T-helper 17 cell (primary cell): ENCODE measurements around the gene TSC22D4. TPM values are rescaled to one million over a fixed set of nuclear protein-coding genes. Genes with fewer than 3 reads are reported as not detected.
A peak's percentile ranks its signal among the peaks of the same experiment; 100 is the strongest.
"Not testable (repeated sequence)": the region's sequence is repeated elsewhere in the genome, so short reads cannot be mapped to it uniquely, and the experiment has no call there.

Source experiments
- ATAC-seq: fragments of 150-1000 bp; cut with Tn5 transposase; 2 replicates; pipeline ENCODE4 v1.10.0; 2021; ENCODE audit warnings: mild to moderate bottlenecking, moderate library complexity
- DNase-seq, 3 donors: peaks; one replicate each; pipeline versions ENCODE4 v3.0.0 to v3.0.0-alpha.2; 2020 to 2021
- H3K9me3 ChIP-seq: one replicate; pipeline ENCODE4 v1.7.0; 2013; ENCODE audit warnings: low read length, mild to moderate bottlenecking; ENCODE audit not compliant: control insufficient read depth, poor library complexity, severe bottlenecking
- H3K27ac Mint-ChIP-seq: one replicate; pipeline ENCODE4 v1.8.0; 2022; ENCODE audit warnings: mild to moderate bottlenecking, moderate library complexity, mixed read lengths
- H3K27me3 Mint-ChIP-seq: one replicate; pipeline ENCODE4 v1.8.0; 2022; ENCODE audit warnings: mixed read lengths
- H3K36me3 Mint-ChIP-seq: one replicate; pipeline ENCODE4 v1.8.0; 2022; ENCODE audit warnings: low read depth, mixed read lengths
- H3K4me1 Mint-ChIP-seq: one replicate; pipeline ENCODE4 v1.8.0; 2022; ENCODE audit warnings: mild to moderate bottlenecking, mixed read lengths
- H3K4me3 Mint-ChIP-seq: one replicate; pipeline ENCODE4 v1.8.0; 2022; ENCODE audit warnings: mild to moderate bottlenecking, moderate library complexity, mixed read lengths
- total RNA-seq, 4 donors: library from RNA in 2 of 4; stranded (reverse) in 2 of 4; gene quantifications; one replicate each; pipeline ENCODE4 v1.2.3 and lab custom pipeline; 2022 to 2026

The TSC22D4 gene
- total RNA-seq, result 100 to 1,000 TPM in 1 of 2 donors, 10 to 100 TPM in 1; 94.7 to 104 TPM
- 74.5 to 100 reads per million in 2 donors for total RNA-seq (lab: John Stamatoyannopoulos, UW)

- Mint-ChIP-seq H3K4me1 (peaks cover 33% of the 10 kb centered on the region), H3K4me3 (peak within 1 kb of the TSS; percentile 97), H3K27me3 (no peaks in the 10 kb centered on the region), H3K36me3 (peaks cover 8% of the 10 kb centered on the region), H3K27ac (peak within 1 kb of the TSS; percentile 89)
- DNase-seq (peak; percentile 79 to 88 (median 88)), ATAC-seq (peak; percentile 78)
- H3K9me3 ChIP-seq, result no peaks in the 10 kb centered on the region
Measured at GRCh38 chr7:100478958-100479660, at the start of gene TSC22D4. Gene TSC22D4 (minus strand): TSS chr7:100479214. CDS start chr7:100478038, 1,176 bp downstream.

GRCh38 chr7:100528108-100528866, 49.3 kb upstream of the TSC22D4 start:
- H3K4me3 Mint-ChIP-seq, H3K36me3 Mint-ChIP-seq, ATAC-seq: not testable (repeated sequence)

GRCh38 chr7:100523192-100523591, 44.2 kb upstream of the TSC22D4 start:
- not testable (repeated sequence) for DNase-seq, H3K4me1 Mint-ChIP-seq, H3K4me3 Mint-ChIP-seq, ATAC-seq, H3K9me3 ChIP-seq, H3K36me3 Mint-ChIP-seq, H3K27me3 Mint-ChIP-seq, H3K27ac Mint-ChIP-seq

More at GRCh38 chr7:100528108-100528866, 49.3 kb upstream of the TSC22D4 start:
- DNase-seq, H3K4me1 Mint-ChIP-seq, H3K27me3 Mint-ChIP-seq, H3K9me3 ChIP-seq, H3K27ac Mint-ChIP-seq: not testable (repeated sequence)

- not testable (repeated sequence) for ATAC-seq, H3K4me1 Mint-ChIP-seq, H3K4me3 Mint-ChIP-seq, H3K27ac Mint-ChIP-seq, H3K9me3 ChIP-seq, H3K27me3 Mint-ChIP-seq, DNase-seq, H3K36me3 Mint-ChIP-seq
Measured at GRCh38 chr7:100521909-100522593, 43.0 kb upstream of the TSC22D4 start.

- H3K4me3 Mint-ChIP-seq, result no peak overlapping the region
- H3K4me1 Mint-ChIP-seq, result peaks cover 5% of the 10 kb centered on the region
- no peaks in the 10 kb centered on the region for H3K36me3 Mint-ChIP-seq
- ATAC-seq (no peak), DNase-seq (no peak)
- H3K9me3 ChIP-seq, result no peaks in the 10 kb centered on the region
- peak overlapping the region; percentile 1 for H3K27ac Mint-ChIP-seq
- H3K27me3 Mint-ChIP-seq, result no peaks in the 10 kb centered on the region
Measured at GRCh38 chr7:100521076-100521475, 42.1 kb upstream of the TSC22D4 start.

GRCh38 chr7:100520138-100520537, 41.1 kb upstream of the TSC22D4 start:
- H3K9me3 ChIP-seq, result no peaks in the 10 kb centered on the region
- peaks cover 10% of the 10 kb centered on the region for H3K4me1 Mint-ChIP-seq
- ATAC-seq (no peak), DNase-seq (no peak)
- no peaks in the 10 kb centered on the region for H3K27me3 Mint-ChIP-seq
- no peaks in the 10 kb centered on the region for H3K36me3 Mint-ChIP-seq
- no peak overlapping the region for H3K27ac Mint-ChIP-seq
- H3K4me3 Mint-ChIP-seq, result no peak overlapping the region

GRCh38 chr7:100519580-100519979, 40.6 kb upstream of the TSC22D4 start:
- H3K9me3 ChIP-seq, result no peaks in the 10 kb centered on the region
- H3K4me1 Mint-ChIP-seq, result peaks cover 14% of the 10 kb centered on the region
- H3K36me3 Mint-ChIP-seq, result no peaks in the 10 kb centered on the region
- DNase-seq, result no peak
- H3K27me3 Mint-ChIP-seq, result no peaks in the 10 kb centered on the region
- peak overlapping the region; percentile 8 for H3K27ac Mint-ChIP-seq
- no peak overlapping the region for H3K4me3 Mint-ChIP-seq
- no peak for ATAC-seq

GRCh38 chr7:100517305-100517704, 38.3 kb upstream of the TSC22D4 start:
- no peaks in the 10 kb centered on the region for H3K36me3 Mint-ChIP-seq
- H3K4me1 Mint-ChIP-seq, result peaks cover 20% of the 10 kb centered on the region
- ATAC-seq (no peak), DNase-seq (no peak)
- no peak overlapping the region for H3K4me3 Mint-ChIP-seq
- no peak overlapping the region for H3K27ac Mint-ChIP-seq
- no peaks in the 10 kb centered on the region for H3K27me3 Mint-ChIP-seq
- no peaks in the 10 kb centered on the region for H3K9me3 ChIP-seq

GRCh38 chr7:100516135-100516812, 37.3 kb upstream of the TSC22D4 start:
- Mint-ChIP-seq H3K36me3 (no peaks in the 10 kb centered on the region), H3K4me1 (peaks cover 19% of the 10 kb centered on the region), H3K27ac (peak overlapping the region; percentile 87), H3K4me3 (peak overlapping the region; percentile 72), H3K27me3 (no peaks in the 10 kb centered on the region)
- no peaks in the 10 kb centered on the region for H3K9me3 ChIP-seq
- peak; percentile 95 for ATAC-seq
- peak in 2 of 3 donors; percentile 24 to 26 for DNase-seq

GRCh38 chr7:100515072-100515532, 36.1 kb upstream of the TSC22D4 start:
- peak overlapping the region; percentile 87 for H3K27ac Mint-ChIP-seq
- H3K4me1 Mint-ChIP-seq, result peaks cover 19% of the 10 kb centered on the region
- no peak for DNase-seq
- H3K36me3 Mint-ChIP-seq, result no peaks in the 10 kb centered on the region
- ATAC-seq, result no peak
- peak overlapping the region; percentile 28 for H3K4me3 Mint-ChIP-seq
- H3K27me3 Mint-ChIP-seq, result no peaks in the 10 kb centered on the region
- no peaks in the 10 kb centered on the region for H3K9me3 ChIP-seq

- Mint-ChIP-seq H3K27ac (no peak overlapping the region), H3K36me3 (no peaks in the 10 kb centered on the region), H3K4me1 (peaks cover 19% of the 10 kb centered on the region), H3K4me3 (peak overlapping the region; percentile 41), H3K27me3 (no peaks in the 10 kb centered on the region)
- ATAC-seq (no peak), DNase-seq (no peak)
- H3K9me3 ChIP-seq, result no peaks in the 10 kb centered on the region
Measured at GRCh38 chr7:100513212-100513810, 34.3 kb upstream of the TSC22D4 start.

- Mint-ChIP-seq H3K27me3 (no peaks in the 10 kb centered on the region), H3K4me1 (peaks cover 13% of the 10 kb centered on the region), H3K4me3 (no peak overlapping the region), H3K27ac (no peak overlapping the region), H3K36me3 (peaks cover 2% of the 10 kb centered on the region)
- DNase-seq (no peak), ATAC-seq (no peak)
- H3K9me3 ChIP-seq, result no peaks in the 10 kb centered on the region
Measured at GRCh38 chr7:100510437-100511239, 31.6 kb upstream of the TSC22D4 start.
